Stimulated activated memory B cell treated with anti-CD40 and anti-IgM and Interleukin-4, amounts not matched to agents 10 μg/mL and 1 μg/mL and 100 μg/mL, for 72 hours (primary cell): ENCODE data around the gene PIANP.

Experiments used
- ATAC-seq: fragments of 150-1000 bp; cut with Tn5 transposase; 2 replicates; pipeline ENCODE4 v1.10.0; 2021
- H3K27ac Mint-ChIP-seq: one replicate; pipeline ENCODE4 v1.8.0; 2022; ENCODE audit warnings: mild to moderate bottlenecking, mixed read lengths
- H3K27me3 Mint-ChIP-seq: one replicate; pipeline ENCODE4 v1.8.0; 2022; ENCODE audit warnings: mixed read lengths
- H3K36me3 Mint-ChIP-seq: one replicate; pipeline ENCODE4 v1.8.0; 2022; ENCODE audit warnings: mixed read lengths
- H3K4me1 Mint-ChIP-seq: one replicate; pipeline ENCODE4 v1.8.0; 2022; ENCODE audit warnings: mixed read lengths
- H3K4me3 Mint-ChIP-seq: one replicate; pipeline ENCODE4 v1.8.0; 2022; ENCODE audit warnings: mild to moderate bottlenecking, moderate library complexity, mixed read lengths
- H3K9me3 Mint-ChIP-seq: one replicate; pipeline ENCODE4 v1.8.0; 2022; ENCODE audit warnings: mixed read lengths

Gene PIANP

DNA sequence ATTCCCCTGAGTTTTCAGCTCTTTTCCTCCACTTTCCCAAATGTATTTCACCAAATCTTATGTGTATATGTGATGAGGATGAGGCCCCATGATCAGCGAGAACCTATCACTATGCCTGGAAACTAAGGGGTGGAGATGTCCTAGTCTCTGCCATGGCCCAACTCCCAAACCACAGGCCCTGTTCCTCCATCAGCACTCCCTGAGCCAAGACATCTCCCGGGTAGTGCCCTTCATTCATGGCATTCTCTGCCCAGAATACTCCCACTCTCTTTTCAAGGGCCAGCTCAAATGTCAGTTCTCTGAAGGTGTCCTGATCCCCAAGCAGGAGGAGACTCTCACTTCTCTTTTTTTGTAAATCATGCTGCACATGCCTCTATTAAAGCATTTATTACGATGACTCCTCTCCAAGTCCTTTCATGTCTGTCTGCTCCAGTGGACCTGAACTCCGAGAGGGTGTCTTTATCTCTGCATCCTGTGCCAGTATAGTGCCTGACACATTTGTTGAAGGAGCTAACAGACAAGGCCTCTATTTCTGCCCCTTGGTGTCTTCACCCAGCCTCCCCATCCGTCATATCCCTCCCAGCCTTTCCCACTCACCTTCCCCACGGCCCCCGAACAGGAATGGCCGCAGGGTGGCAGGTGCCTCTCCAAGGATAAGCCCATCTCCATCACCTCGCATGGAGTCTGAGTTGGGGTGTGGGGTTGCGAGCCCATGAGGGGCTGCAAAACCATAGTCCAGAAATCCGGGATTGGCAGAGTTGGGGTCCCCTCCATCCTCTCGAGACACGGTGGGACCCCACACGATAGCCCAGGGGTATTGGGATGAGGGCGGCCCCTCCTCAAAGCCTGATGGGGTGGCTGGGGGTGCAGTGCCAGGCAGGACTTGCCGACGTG lies 3.7 kb downstream of the PIANP start:
- Mint-ChIP-seq H3K27me3 (peaks cover 26% of the 10 kb centered on the region), H3K4me1 (peaks cover 73% of the 10 kb centered on the region), H3K9me3 (peaks cover 3% of the 10 kb centered on the region), H3K4me3 (peak overlapping the region; percentile 13), H3K36me3 (peaks cover 8% of the 10 kb centered on the region), H3K27ac (peak overlapping the region; percentile 28)
- peak; percentile 92 for ATAC-seq

- Mint-ChIP-seq H3K4me1 (peaks cover 74% of the 10 kb centered on the region), H3K9me3 (no peaks in the 10 kb centered on the region), H3K27me3 (peaks cover 14% of the 10 kb centered on the region), H3K36me3 (peaks cover 4% of the 10 kb centered on the region), H3K27ac (no peak overlapping the region), H3K4me3 (no peak overlapping the region)
- peak; percentile 40 for ATAC-seq
Observed at GRCh38 chr12:6695313-6696045, 5.1 kb downstream of the PIANP start.

DNA sequence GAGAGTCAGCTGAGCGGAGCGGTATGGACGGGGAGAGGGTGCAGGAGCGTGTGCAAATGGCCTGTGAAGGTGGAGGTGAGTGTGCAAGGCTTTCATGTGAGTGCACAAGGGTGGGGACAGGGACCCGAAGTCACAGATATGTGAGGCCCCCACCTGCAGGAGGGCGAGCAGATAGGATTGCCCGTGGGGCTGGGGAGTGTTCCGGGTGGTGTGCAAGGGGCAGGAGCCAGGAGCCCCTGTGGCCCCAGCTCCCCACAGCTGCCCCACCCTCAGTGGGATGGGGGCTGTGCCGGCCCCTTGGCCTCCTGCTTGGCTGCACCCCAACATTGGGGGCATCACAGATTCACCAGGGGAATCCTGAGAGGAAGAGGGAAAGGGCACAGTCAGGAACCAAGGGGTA lies 5.9 kb downstream of the PIANP start:
- no peak for ATAC-seq
- H3K27ac Mint-ChIP-seq, result peak overlapping the region; percentile 21

DNA sequence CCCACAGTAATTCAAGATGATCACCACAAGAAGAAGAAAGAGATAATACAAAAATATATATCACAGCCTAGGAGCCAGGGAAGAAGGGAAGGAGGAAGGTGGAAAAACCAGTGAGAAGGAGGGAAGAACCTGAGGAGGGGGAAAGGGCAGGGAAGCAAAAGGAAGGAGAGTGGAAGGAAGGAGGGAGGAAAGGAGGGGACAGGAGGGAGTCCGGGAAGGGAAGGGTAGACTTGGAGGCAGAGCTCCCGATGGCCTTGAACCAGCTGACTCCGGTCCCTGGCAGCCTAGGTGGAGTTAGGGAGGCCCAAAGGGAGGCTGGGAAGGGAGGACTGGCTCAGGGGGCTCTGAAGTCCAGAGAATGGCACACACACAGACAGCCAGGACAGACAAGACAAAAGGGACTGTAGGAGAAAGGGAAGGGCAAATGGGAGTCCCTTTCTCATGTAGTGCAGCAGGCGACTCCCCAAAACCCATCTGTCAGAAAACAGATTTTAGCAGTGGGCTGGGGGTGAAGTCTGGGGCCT lies 6.7 kb downstream of the PIANP start:
- no peak overlapping the region for H3K4me3 Mint-ChIP-seq
- peaks cover 5% of the 10 kb centered on the region for H3K36me3 Mint-ChIP-seq
- no peaks in the 10 kb centered on the region for H3K9me3 Mint-ChIP-seq
- ATAC-seq, result no peak
- peaks cover 70% of the 10 kb centered on the region for H3K4me1 Mint-ChIP-seq
- peak overlapping the region; percentile 21 for H3K27ac Mint-ChIP-seq
- H3K27me3 Mint-ChIP-seq, result peaks cover 3% of the 10 kb centered on the region

More for the DNA sequence above, 5.9 kb downstream of the PIANP start:
- H3K27me3 Mint-ChIP-seq, result peaks cover 11% of the 10 kb centered on the region
- H3K9me3 Mint-ChIP-seq, result no peaks in the 10 kb centered on the region
- peaks cover 77% of the 10 kb centered on the region for H3K4me1 Mint-ChIP-seq
- peaks cover 4% of the 10 kb centered on the region for H3K36me3 Mint-ChIP-seq
- H3K4me3 Mint-ChIP-seq, result no peak overlapping the region

- Mint-ChIP-seq H3K4me1 (peaks cover 73% of the 10 kb centered on the region), H3K9me3 (no peaks in the 10 kb centered on the region), H3K4me3 (no peak overlapping the region), H3K27ac (no peak overlapping the region), H3K27me3 (no peaks in the 10 kb centered on the region), H3K36me3 (peaks cover 13% of the 10 kb centered on the region)
- no peak for ATAC-seq
Observed at GRCh38 chr12:6692888-6693287, 7.7 kb downstream of the PIANP start.

DNA sequence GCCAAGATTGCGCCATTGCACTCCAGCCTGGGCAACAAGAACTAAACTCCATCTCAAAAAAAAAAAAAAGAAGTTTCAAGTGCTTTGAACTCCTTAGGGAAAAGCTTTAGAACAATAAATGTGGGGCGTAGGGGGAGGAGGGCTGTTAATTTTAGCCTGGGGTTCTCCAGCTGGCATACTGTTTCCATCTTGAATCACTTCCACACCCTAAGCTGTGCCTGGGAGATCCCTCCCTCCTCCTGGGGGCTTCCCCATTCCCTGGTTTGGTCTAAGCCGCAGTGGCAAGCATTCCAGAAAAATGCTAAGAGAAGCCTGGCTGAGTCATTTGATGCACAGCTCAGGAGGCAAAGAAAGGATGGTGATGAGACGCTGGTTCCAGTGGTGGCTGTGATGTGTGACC lies 9.1 kb downstream of the PIANP start:
- ATAC-seq, result no peak
- Mint-ChIP-seq H3K9me3 (no peaks in the 10 kb centered on the region), H3K27ac (no peak overlapping the region), H3K4me3 (peak overlapping the region; percentile 10), H3K36me3 (peaks cover 27% of the 10 kb centered on the region), H3K4me1 (peaks cover 75% of the 10 kb centered on the region), H3K27me3 (no peaks in the 10 kb centered on the region)

DNA sequence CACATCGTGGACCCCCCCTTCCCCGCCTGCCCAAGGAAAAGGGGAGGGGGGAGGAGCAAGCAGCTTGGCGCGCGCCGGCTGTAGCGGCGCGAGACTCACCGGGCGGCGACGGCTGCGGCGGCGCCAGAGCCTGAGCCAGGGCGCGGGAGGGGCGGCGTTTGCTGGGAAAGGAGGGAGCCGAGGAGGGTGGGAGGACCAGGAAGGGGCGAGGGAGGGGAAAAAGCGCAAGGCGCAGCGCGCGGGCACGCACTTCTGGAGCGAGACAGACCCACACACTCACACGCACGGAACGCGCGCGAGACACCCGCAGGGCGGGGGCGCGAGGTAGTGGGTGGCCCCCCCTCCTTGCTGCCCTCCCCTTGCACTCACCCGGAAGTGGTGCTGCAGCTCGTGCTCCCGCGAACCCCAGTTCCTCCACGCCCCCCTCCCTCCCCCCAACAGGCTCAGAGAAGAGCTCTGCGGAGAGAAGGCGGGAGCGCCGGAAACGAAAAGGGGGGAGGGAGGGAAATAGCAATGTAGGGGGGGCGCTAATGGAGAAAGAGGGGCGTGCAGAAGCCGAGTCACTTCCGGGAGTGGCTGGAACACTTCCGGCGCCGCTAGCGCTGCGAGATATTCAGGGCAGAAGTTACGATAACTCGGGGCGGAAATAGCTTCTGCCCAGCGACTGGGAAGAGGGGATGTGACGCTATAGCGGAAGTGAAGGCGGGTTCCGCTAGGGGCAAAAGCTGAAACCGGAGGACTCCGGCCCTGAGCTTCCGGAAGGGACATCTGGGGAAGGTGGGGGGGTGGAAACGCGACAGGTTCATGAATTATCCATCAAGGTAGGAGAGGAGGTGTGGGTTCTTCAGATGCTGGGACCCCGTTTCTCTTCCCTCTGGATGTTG lies 11.4 kb downstream of the PIANP start, which contains the start of gene ZNF384:
Gene ZNF384, minus strand, starts transcription at position 377 of the 884 bp plus-strand sequence. CDS start 9,855 bp downstream, outside the sequence.
- Mint-ChIP-seq H3K36me3 (peaks cover 42% of the 10 kb centered on the region), H3K27ac (peak within 1 kb of the TSS; percentile 96)
- ATAC-seq, result peak; percentile 92

GRCh38 chr12:6688543-6688998 lies 12.0 kb downstream of the PIANP start:
- H3K9me3 Mint-ChIP-seq, result no peaks in the 10 kb centered on the region
- no peaks in the 10 kb centered on the region for H3K27me3 Mint-ChIP-seq
- peaks cover 42% of the 10 kb centered on the region for H3K36me3 Mint-ChIP-seq
- peaks cover 67% of the 10 kb centered on the region for H3K4me1 Mint-ChIP-seq
- H3K4me3 Mint-ChIP-seq, result peak overlapping the region; percentile 96
- H3K27ac Mint-ChIP-seq, result peak overlapping the region; percentile 96
- peak; percentile 13 for ATAC-seq

More for the DNA sequence above, 11.4 kb downstream of the PIANP start, which contains the start of gene ZNF384:
- Mint-ChIP-seq H3K9me3 (no peaks in the 10 kb centered on the region), H3K4me3 (peak within 1 kb of the TSS; percentile 96), H3K27me3 (no peaks in the 10 kb centered on the region), H3K4me1 (peaks cover 73% of the 10 kb centered on the region)

DNA sequence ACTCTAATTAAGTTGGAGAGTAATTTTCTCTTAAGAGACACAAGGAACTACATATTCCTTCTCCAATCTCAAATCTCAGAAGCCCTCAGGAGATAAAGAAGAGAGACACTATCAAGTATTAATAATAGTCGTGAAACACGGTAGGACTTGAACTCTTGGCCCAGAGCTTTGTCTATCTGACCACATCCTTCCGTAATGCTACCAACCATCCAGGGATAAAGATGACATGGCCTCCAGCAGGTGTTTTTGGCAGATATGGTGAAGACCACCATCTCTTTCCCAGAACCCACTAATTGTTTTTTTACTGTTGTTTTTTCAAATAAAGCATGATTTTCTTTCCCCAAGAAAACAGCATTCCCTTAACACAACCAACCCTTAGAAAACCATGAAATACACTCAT lies 14.8 kb downstream of the PIANP start:
- ATAC-seq, result no peak
- peaks cover 49% of the 10 kb centered on the region for H3K36me3 Mint-ChIP-seq
- H3K9me3 Mint-ChIP-seq, result no peaks in the 10 kb centered on the region
- no peak overlapping the region for H3K4me3 Mint-ChIP-seq
- peak overlapping the region; percentile 96 for H3K27ac Mint-ChIP-seq
- H3K27me3 Mint-ChIP-seq, result no peaks in the 10 kb centered on the region
- H3K4me1 Mint-ChIP-seq, result peaks cover 63% of the 10 kb centered on the region

DNA sequence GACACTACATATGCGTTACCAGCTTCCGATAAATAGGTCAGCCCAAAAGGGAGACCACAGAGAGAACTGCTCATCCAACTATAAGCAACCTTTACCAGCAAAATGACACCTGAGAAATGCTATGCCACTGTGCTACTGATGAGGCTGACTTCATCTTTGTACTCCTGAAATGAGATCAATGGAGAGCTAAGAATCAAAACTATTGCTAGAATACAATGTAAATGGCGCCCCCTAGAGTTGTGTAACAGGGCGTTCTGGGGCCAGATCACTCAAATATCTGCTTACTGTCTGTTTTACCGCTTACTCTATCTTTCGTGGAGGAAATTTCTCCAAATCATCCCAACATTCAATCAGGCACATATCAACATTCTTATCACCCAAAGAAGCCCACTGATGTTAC lies 16.0 kb downstream of the PIANP start:
- peak overlapping the region; percentile 64 for H3K27ac Mint-ChIP-seq
- H3K36me3 Mint-ChIP-seq, result peaks cover 49% of the 10 kb centered on the region
- peaks cover 57% of the 10 kb centered on the region for H3K4me1 Mint-ChIP-seq
- H3K9me3 Mint-ChIP-seq, result no peaks in the 10 kb centered on the region
- ATAC-seq, result no peak
- no peak overlapping the region for H3K4me3 Mint-ChIP-seq
- no peaks in the 10 kb centered on the region for H3K27me3 Mint-ChIP-seq

DNA sequence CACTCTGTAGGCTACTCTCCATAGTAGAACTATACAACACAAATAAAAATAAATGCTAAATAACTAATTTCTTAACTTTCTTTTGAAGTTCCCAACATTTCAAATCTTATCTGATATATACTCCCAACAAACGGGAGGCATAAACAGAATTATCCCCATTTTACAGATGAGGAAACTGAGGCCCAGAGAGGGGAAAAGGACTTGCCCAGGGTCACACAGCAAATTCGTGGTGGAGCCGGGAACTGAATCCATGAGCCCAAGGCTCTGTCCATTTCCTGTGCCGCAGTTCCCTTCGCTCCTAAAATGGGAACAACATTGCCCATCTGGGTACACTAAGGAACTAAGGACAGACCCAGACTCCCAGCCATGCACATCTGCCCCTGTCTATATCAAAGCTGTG lies 23.7 kb downstream of the PIANP start:
- H3K4me1 Mint-ChIP-seq, result peaks cover 2% of the 10 kb centered on the region

GRCh38 chr12:6672143-6672542 lies 28.5 kb downstream of the PIANP start:
- Mint-ChIP-seq H3K27me3 (no peaks in the 10 kb centered on the region), H3K36me3 (peaks cover 82% of the 10 kb centered on the region), H3K9me3 (no peaks in the 10 kb centered on the region), H3K27ac (no peak overlapping the region), H3K4me1 (no peaks in the 10 kb centered on the region), H3K4me3 (no peak overlapping the region)
- no peak for ATAC-seq

More for the DNA sequence above, 23.7 kb downstream of the PIANP start:
- Mint-ChIP-seq H3K9me3 (no peaks in the 10 kb centered on the region), H3K36me3 (peaks cover 63% of the 10 kb centered on the region), H3K27ac (no peak overlapping the region), H3K27me3 (no peaks in the 10 kb centered on the region), H3K4me3 (no peak overlapping the region)
- no peak for ATAC-seq

- H3K4me1 Mint-ChIP-seq, result peaks cover 12% of the 10 kb centered on the region
Observed at GRCh38 chr12:6667559-6668210, 32.9 kb downstream of the PIANP start.

GRCh38 chr12:6666211-6666610 lies 34.4 kb downstream of the PIANP start:
- no peak overlapping the region for H3K4me3 Mint-ChIP-seq
- peaks cover 43% of the 10 kb centered on the region for H3K36me3 Mint-ChIP-seq
- no peaks in the 10 kb centered on the region for H3K27me3 Mint-ChIP-seq
- H3K4me1 Mint-ChIP-seq, result peaks cover 23% of the 10 kb centered on the region
- H3K9me3 Mint-ChIP-seq, result no peaks in the 10 kb centered on the region
- ATAC-seq, result no peak
- H3K27ac Mint-ChIP-seq, result peak overlapping the region; percentile 32

More at GRCh38 chr12:6667559-6668210, 32.9 kb downstream of the PIANP start:
- Mint-ChIP-seq H3K27ac (no peak overlapping the region), H3K27me3 (no peaks in the 10 kb centered on the region), H3K36me3 (peaks cover 58% of the 10 kb centered on the region), H3K9me3 (no peaks in the 10 kb centered on the region), H3K4me3 (no peak overlapping the region)
- ATAC-seq, result no peak
